Smooth muscle cell of the umbilical artery (primary cell): ENCODE data around the gene SLC26A6. TPM values are rescaled to one million over a fixed set of nuclear protein-coding genes. Genes with fewer than 3 reads are reported as not detected.

Experiments used
- total RNA-seq: library from RNA; depleted of rRNA; stranded (reverse); fragments of >200 nt; gene quantifications from 2 replicates; pipeline ENCODE4 v1.2.3, GENCODE V29; 2014

Gene SLC26A6
- 19.0 and 22.9 TPM in 2 replicates for total RNA-seq

GRCh38 chr3:48635222-48636021 lies at the start of gene SLC26A6:
Gene SLC26A6, minus strand, starts transcription at chr3:48635461. Its CDS starts 68 bp downstream, at chr3:48635393.

GRCh38 chr3:48662753-48663488 lies 27.7 kb upstream of the SLC26A6 start, which contains the start of gene CELSR3:
Gene CELSR3, minus strand, starts transcription at chr3:48662886. Its CDS starts 252 bp downstream, at chr3:48662634.

GRCh38 chr3:48621461-48621869 lies 13.8 kb downstream of the SLC26A6 start, which contains the start of gene TMEM89:
Gene TMEM89, minus strand, starts transcription at chr3:48621769. Its CDS starts 13 bp downstream, at chr3:48621756.

GRCh38 chr3:48609088-48610005 lies 25.9 kb downstream of the SLC26A6 start, which contains the start of gene UQCRC1:
Gene UQCRC1, minus strand, starts transcription at chr3:48609646. Its CDS starts 26 bp downstream, at chr3:48609620.

GRCh38 chr3:48595075-48595525 lies 40.2 kb downstream of the SLC26A6 start, which contains the start of gene COL7A1:
Gene COL7A1, minus strand, starts transcription at chr3:48595329. Its CDS starts 170 bp downstream, at chr3:48595159.

Other genes with a start within 250 kb of the SLC26A6 start
- gene PLXNB1, start 205.4 kb downstream of the SLC26A6 start, total RNA-seq, result 33.6 and 45.5 TPM in 2 replicates
- 19.6 and 20.1 TPM in 2 replicates for gene CCDC51, start 195.3 kb downstream of the SLC26A6 start, total RNA-seq
- 177 and 213 TPM in 2 replicates for gene TMA7, start 195.2 kb downstream of the SLC26A6 start, total RNA-seq
- 4.2 and 5.3 TPM in 2 replicates for gene ATRIP, start 188.7 kb downstream of the SLC26A6 start, total RNA-seq
- gene SHISA5, start 131.3 kb downstream of the SLC26A6 start, total RNA-seq, result 103 and 130 TPM in 2 replicates
- gene PFKFB4, start 78.7 kb downstream of the SLC26A6 start, total RNA-seq, result 44.6 and 46.0 TPM in 2 replicates
- 2.1 and 2.3 TPM in 2 replicates for gene UCN2, start 71.7 kb downstream of the SLC26A6 start, total RNA-seq
- gene COL7A1, start 40.1 kb downstream of the SLC26A6 start, total RNA-seq, result 52.0 and 55.2 TPM in 2 replicates
- 276 and 300 TPM in 2 replicates for gene UQCRC1, start 25.8 kb downstream of the SLC26A6 start, total RNA-seq
- not detected in 2 replicates for gene TMEM89, start 13.7 kb downstream of the SLC26A6 start, total RNA-seq
- gene CELSR3, start 27.4 kb upstream of the SLC26A6 start, total RNA-seq, result 0.89 and 3.1 TPM in 2 replicates
- gene NCKIPSD, start 50.5 kb upstream of the SLC26A6 start, total RNA-seq, result 10.1 and 16.5 TPM in 2 replicates
- gene IP6K2, start 81.8 kb upstream of the SLC26A6 start, total RNA-seq, result 40.1 and 52.0 TPM in 2 replicates
- 35.0 and 46.6 TPM in 2 replicates for gene PRKAR2A, start 212.4 kb upstream of the SLC26A6 start, total RNA-seq